ENCODE data around the gene CA11. TPM values are rescaled to one million over a fixed set of nuclear protein-coding genes. Genes with fewer than 3 reads are reported as not detected.

Gene CA11
- total RNA-seq, 1 donor from 2014 or later, result 6.3 TPM

- DNase-seq (peak; percentile 99), ATAC-seq (peak; percentile 90)
- intact Hi-C loops (cut with micrococcal nuclease), result no loop called here
Observed at GRCh38 chr19:48618916-48619691, 26.9 kb downstream of the CA11 start, which contains the start of the genes RPL18 and SPHK2. Gene RPL18, minus strand, starts transcription at chr19:48619178. Its CDS starts 35 bp downstream, at chr19:48619143. Gene SPHK2, plus strand, starts transcription at chr19:48619506. Its CDS starts 1,009 bp downstream, at chr19:48620515.

GRCh38 chr19:48618278-48618915 is 27.6 kb downstream of the CA11 start:
- DNase-seq (no peak), ATAC-seq (no peak)
- intact Hi-C loops (cut with micrococcal nuclease), result no loop called here

- no peak for DNase-seq
- ATAC-seq, result no peak
- intact Hi-C loops (cut with micrococcal nuclease), result no loop called here
Observed at GRCh38 chr19:48617146-48617937, 28.6 kb downstream of the CA11 start.

- ATAC-seq (no peak), DNase-seq (no peak)
- intact Hi-C loops (cut with micrococcal nuclease), result no loop called here
Observed at GRCh38 chr19:48616491-48617056, 29.4 kb downstream of the CA11 start.

- ATAC-seq, result no peak
- intact Hi-C loops (cut with micrococcal nuclease), result no loop called here
- no peak for DNase-seq
Observed at GRCh38 chr19:48616041-48616436, 29.9 kb downstream of the CA11 start.

GRCh38 chr19:48615231-48616040 is 30.6 kb downstream of the CA11 start:
- no peak for DNase-seq
- intact Hi-C loops (cut with micrococcal nuclease), result no loop called here
- no peak for ATAC-seq

- no peak for ATAC-seq
- DNase-seq, result no peak
- intact Hi-C loops (cut with micrococcal nuclease), result no loop called here
Observed at GRCh38 chr19:48614436-48615230, 31.4 kb downstream of the CA11 start, which contains the start of gene FAM83E. Gene FAM83E, minus strand, starts transcription at chr19:48615076. Its CDS starts 1,704 bp downstream, at chr19:48613372.

GRCh38 chr19:48613852-48614435 is 32.0 kb downstream of the CA11 start:
- no peak for DNase-seq
- intact Hi-C loops (cut with micrococcal nuclease), result no loop called here
- no peak for ATAC-seq

GRCh38 chr19:48613024-48613851 is 32.7 kb downstream of the CA11 start:
- no peak for ATAC-seq
- intact Hi-C loops (cut with micrococcal nuclease), result no loop called here
- no peak for DNase-seq

GRCh38 chr19:48611872-48612271 is 34.1 kb downstream of the CA11 start:
- intact Hi-C loops (cut with micrococcal nuclease), result no loop called here
- ATAC-seq, result no peak
- DNase-seq, result no peak

GRCh38 chr19:48609571-48610108 is 36.3 kb downstream of the CA11 start:
- intact Hi-C loops (cut with micrococcal nuclease), result no loop called here
- no peak for ATAC-seq
- DNase-seq, result no peak

- intact Hi-C loops (cut with micrococcal nuclease), result no loop called here
- DNase-seq (no peak), ATAC-seq (peak; percentile 48)
Observed at GRCh38 chr19:48608798-48609263, 37.2 kb downstream of the CA11 start.

- intact Hi-C loops (cut with micrococcal nuclease), result no loop called here
- no peak for DNase-seq
- no peak for ATAC-seq
Observed at GRCh38 chr19:48607359-48607755, 38.6 kb downstream of the CA11 start.

- ATAC-seq, result no peak
- intact Hi-C loops (cut with micrococcal nuclease), result no loop called here
- DNase-seq, result no peak
Observed at GRCh38 chr19:48606463-48607358, 39.3 kb downstream of the CA11 start, which contains the start of gene SPACA4. Gene SPACA4, plus strand, starts transcription at chr19:48606742. Its CDS starts 237 bp downstream, at chr19:48606979.

GRCh38 chr19:48603850-48604249 is 42.1 kb downstream of the CA11 start:
- DNase-seq (no peak), ATAC-seq (no peak)
- intact Hi-C loops (cut with micrococcal nuclease), result no loop called here

Data from left ventricle myocardium superior (tissue), 1 donor.